ENCODE results near the gene MTAP.

Gene MTAP

DNA sequence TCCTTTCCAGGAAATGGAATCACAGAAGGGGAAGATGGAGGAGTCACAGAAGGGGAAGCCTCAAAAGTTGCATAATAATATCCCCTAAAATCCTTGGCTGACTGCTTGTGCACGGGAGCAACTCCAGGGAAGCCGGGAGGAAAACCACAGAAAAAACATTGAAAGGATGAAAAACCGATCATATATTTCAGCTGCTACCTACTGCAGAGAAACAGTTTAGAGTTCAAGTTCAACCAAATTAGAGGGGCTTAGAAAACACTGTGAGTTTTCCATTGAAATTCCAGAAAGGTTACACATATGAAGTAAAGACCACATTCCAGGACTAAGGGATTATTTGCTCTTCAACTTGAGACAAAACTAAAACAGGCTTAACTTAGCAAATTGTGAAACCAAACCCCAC, 37.6 kb upstream of the MTAP start:
- no peak overlapping the region for H3K4me2 ChIP-seq (ENCODE audit: low read depth, low read length, poor library complexity, severe bottlenecking)
- H3F3A ChIP-seq (ENCODE audit: insufficient read depth): no peaks in the 10 kb centered on the region
- H3K9me2 ChIP-seq (replicated peaks; ENCODE audit: insufficient read depth, low read length): no peaks in the 10 kb centered on the region
- no peaks in the 10 kb centered on the region for H3K9me3 ChIP-seq (ENCODE audit: insufficient read depth, low read length)
- H3K27ac ChIP-seq (ENCODE audit: low read depth, low read length): no peak overlapping the region
- H2AFZ ChIP-seq (ENCODE audit: low read depth, low read length, severe bottlenecking): no peak overlapping the region
- H4K20me1 ChIP-seq (ENCODE audit: low read depth, low read length): no peaks in the 10 kb centered on the region
- H3K4me3 ChIP-seq (ENCODE audit: insufficient read depth, low read length, poor library complexity, severe bottlenecking): no peak overlapping the region
- TF ChIP-seq, protein P1, sequence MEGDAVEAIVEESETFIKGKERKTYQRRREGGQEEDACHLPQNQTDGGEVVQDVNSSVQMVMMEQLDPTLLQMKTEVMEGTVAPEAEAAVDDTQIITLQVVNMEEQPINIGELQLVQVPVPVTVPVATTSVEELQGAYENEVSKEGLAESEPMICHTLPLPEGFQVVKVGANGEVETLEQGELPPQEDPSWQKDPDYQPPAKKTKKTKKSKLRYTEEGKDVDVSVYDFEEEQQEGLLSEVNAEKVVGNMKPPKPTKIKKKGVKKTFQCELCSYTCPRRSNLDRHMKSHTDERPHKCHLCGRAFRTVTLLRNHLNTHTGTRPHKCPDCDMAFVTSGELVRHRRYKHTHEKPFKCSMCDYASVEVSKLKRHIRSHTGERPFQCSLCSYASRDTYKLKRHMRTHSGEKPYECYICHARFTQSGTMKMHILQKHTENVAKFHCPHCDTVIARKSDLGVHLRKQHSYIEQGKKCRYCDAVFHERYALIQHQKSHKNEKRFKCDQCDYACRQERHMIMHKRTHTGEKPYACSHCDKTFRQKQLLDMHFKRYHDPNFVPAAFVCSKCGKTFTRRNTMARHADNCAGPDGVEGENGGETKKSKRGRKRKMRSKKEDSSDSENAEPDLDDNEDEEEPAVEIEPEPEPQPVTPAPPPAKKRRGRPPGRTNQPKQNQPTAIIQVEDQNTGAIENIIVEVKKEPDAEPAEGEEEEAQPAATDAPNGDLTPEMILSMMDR (IDR thresholded peaks at IDR 0.05; ENCODE audit: insufficient read depth, low read length, poor library complexity, severe bottlenecking): no peak
- no peak for TF ChIP-seq EZH2phosphoT487 (conservative IDR thresholded peaks at IDR 0.05; ENCODE audit: low read length)
- no peaks in the 10 kb centered on the region for H3K27me3 ChIP-seq (ENCODE audit: low read length)
- no peaks in the 10 kb centered on the region for H3K79me2 ChIP-seq (ENCODE audit: insufficient read depth, low read length)
- no peak overlapping the region for H3K9ac ChIP-seq (ENCODE audit: low read length)
- no peaks in the 10 kb centered on the region for H3K36me3 ChIP-seq (ENCODE audit: low read length)

GRCh38 chr9:21766096-21766495, 36.3 kb upstream of the MTAP start:
- Histone ChIP-seq H4K20me1 (ENCODE audit: low read depth, low read length) (no peaks in the 10 kb centered on the region), H3K4me2 (ENCODE audit: low read depth, low read length, poor library complexity, severe bottlenecking) (no peak overlapping the region), H3K4me3 (ENCODE audit: insufficient read depth, low read length, poor library complexity, severe bottlenecking) (no peak overlapping the region), H3K9me3 (ENCODE audit: insufficient read depth, low read length) (no peaks in the 10 kb centered on the region), H3F3A (ENCODE audit: insufficient read depth) (no peaks in the 10 kb centered on the region), H3K27ac (ENCODE audit: low read depth, low read length) (no peak overlapping the region), H2AFZ (ENCODE audit: low read depth, low read length, severe bottlenecking) (no peak overlapping the region), H3K79me2 (ENCODE audit: insufficient read depth, low read length) (no peaks in the 10 kb centered on the region), H3K27me3 (ENCODE audit: low read length) (no peaks in the 10 kb centered on the region), H3K9ac (ENCODE audit: low read length) (no peak overlapping the region), H3K9me2 (replicated peaks; ENCODE audit: insufficient read depth, low read length) (no peaks in the 10 kb centered on the region), H3K36me3 (ENCODE audit: low read length) (no peaks in the 10 kb centered on the region)
- no peak for TF ChIP-seq EZH2phosphoT487 (conservative IDR thresholded peaks at IDR 0.05; ENCODE audit: low read length)
- TF ChIP-seq, protein P1 (IDR thresholded peaks at IDR 0.05; ENCODE audit: insufficient read depth, low read length, poor library complexity, severe bottlenecking): no peak

DNA sequence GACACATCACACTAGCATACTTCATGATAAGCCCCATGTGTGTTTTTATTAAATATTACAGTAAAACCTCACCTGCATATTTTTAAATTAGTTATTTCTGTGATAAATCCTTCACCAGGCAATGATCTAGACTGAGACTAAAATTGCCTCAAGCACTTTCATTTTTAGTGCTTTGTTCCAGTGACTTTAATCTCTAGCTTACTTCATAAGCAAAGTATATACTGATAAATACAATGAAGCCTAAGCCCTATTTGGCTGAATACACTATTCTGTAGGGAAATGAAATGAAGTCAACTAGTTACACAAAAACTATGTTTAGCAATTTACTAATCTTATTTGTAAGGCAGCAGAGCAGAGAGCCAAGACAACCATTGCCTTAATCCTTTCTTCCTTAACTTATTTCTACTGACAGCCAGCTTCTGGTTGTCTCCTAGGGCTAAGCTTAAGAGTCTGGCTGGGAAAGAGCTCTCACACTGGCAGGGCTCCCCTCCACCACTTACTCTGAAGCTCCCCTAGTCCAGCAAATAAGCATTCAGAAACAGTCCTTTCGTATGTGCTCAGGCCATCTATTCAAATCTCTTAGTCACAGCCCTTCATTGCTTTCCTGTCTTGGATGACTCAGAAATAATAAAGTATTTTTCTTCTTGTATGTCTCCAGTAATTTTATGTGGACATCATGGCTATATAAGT, 31.4 kb upstream of the MTAP start:
- Histone ChIP-seq H4K20me1 (ENCODE audit: low read depth, low read length) (no peaks in the 10 kb centered on the region), H3K9me3 (ENCODE audit: insufficient read depth, low read length) (no peaks in the 10 kb centered on the region), H2AFZ (ENCODE audit: low read depth, low read length, severe bottlenecking) (no peak overlapping the region), H3F3A (ENCODE audit: insufficient read depth) (no peaks in the 10 kb centered on the region), H3K9ac (ENCODE audit: low read length) (no peak overlapping the region), H3K79me2 (ENCODE audit: insufficient read depth, low read length) (no peaks in the 10 kb centered on the region), H3K4me2 (ENCODE audit: low read depth, low read length, poor library complexity, severe bottlenecking) (no peak overlapping the region), H3K27ac (ENCODE audit: low read depth, low read length) (no peak overlapping the region), H3K4me3 (ENCODE audit: insufficient read depth, low read length, poor library complexity, severe bottlenecking) (no peak overlapping the region), H3K9me2 (replicated peaks; ENCODE audit: insufficient read depth, low read length) (no peaks in the 10 kb centered on the region), H3K36me3 (ENCODE audit: low read length) (no peaks in the 10 kb centered on the region), H3K27me3 (ENCODE audit: low read length) (no peaks in the 10 kb centered on the region)
- TF ChIP-seq, protein P1 (IDR thresholded peaks at IDR 0.05; ENCODE audit: insufficient read depth, low read length, poor library complexity, severe bottlenecking): no peak
- TF ChIP-seq EZH2phosphoT487 (conservative IDR thresholded peaks at IDR 0.05; ENCODE audit: low read length): no peak

Data from SU-DHL-6 (cell line).